ENCODE measurements around the gene PLA2G5. TPM values are rescaled to one million over a fixed set of nuclear protein-coding genes. Genes with fewer than 3 reads are reported as not detected.

PLA2G5 gene
- total RNA-seq, 1 experiment from 2014 or later, result not detected

DNA sequence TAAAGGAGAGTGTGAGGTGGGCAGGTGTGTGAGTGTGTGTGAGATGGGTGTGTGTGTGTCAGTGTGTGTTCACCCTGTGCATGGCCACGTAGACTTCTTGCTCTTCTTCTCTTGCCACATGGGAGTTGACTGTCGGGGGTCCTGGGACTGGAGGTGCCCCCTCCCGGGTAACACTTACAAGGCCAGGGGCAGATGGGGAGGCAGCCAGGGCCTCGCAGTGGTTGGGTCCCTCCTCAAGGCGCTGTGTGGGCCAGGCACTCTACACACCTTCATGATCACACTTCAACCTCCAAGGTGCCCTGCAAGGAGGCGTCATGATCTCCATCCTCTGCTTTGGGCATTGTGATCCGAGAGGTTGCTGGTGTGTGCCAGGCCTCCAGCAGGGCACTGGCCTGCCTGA is 71.5 kb downstream of the PLA2G5 start:
- BruUV-seq (replicated peaks), result no TSS peak
- Histone ChIP-seq H3K36me3 (ENCODE audit: low read depth, low read length) (no peaks in the 10 kb centered on the region), H3K9ac (ENCODE audit: low read length) (no peak overlapping the region), H3K27ac (ENCODE audit: low read length) (no peak overlapping the region), H4K20me1 (ENCODE audit: low read length) (no peaks in the 10 kb centered on the region), H3K4me1 (ENCODE audit: insufficient read depth, low read length) (peaks cover 32% of the 10 kb centered on the region), H3K9me2 (replicated peaks; ENCODE audit: low read length) (no peaks in the 10 kb centered on the region), H3K4me2 (ENCODE audit: low read length) (no peak overlapping the region), H3K27me3 (ENCODE audit: low read length) (no peaks in the 10 kb centered on the region), H3F3A (ENCODE audit: low read length, unreplicated experiment) (no peaks in the 10 kb centered on the region), H2AFZ (ENCODE audit: low read length) (no peak overlapping the region), H3K79me2 (ENCODE audit: low read length) (no peaks in the 10 kb centered on the region), H3K4me3 (ENCODE audit: low read length) (no peak overlapping the region), H3K9me3 (ENCODE audit: low read length) (no peaks in the 10 kb centered on the region)
- ATAC-seq (no peak), DNase-seq (no peak)
- TF ChIP-seq EZH2phosphoT487 (IDR thresholded peaks at IDR 0.05; ENCODE audit: borderline replicate concordance, low read length), result no peak
- no peak for TF ChIP-seq EZH2 (IDR thresholded peaks at IDR 0.05; ENCODE audit: low read length, unreplicated experiment)
- TF ChIP-seq CTCF (conservative IDR thresholded peaks at IDR 0.05; ENCODE audit: low read depth, low read length), result no peak
- CTCF ChIA-PET, result no interaction called here
- intact Hi-C loops (cut with micrococcal nuclease), result no loop called here
- POLR2A ChIA-PET (ENCODE audit: unreplicated experiment), result no interaction called here

Other genes starting within 250 kb of the PLA2G5 start
- 9.7 and 9.9 TPM in 2 replicates for gene OTUD3, start 187.8 kb upstream of the PLA2G5 start, total RNA-seq (2014; rRNA removed)
- gene PLA2G2E, start 146.6 kb upstream of the PLA2G5 start, total RNA-seq (2014; rRNA removed), result not detected in 2 replicates
- gene PLA2G2A, start 90.6 kb upstream of the PLA2G5 start, total RNA-seq (2014; rRNA removed), result not detected in 2 replicates
- gene PLA2G2D, start 49.3 kb downstream of the PLA2G5 start, total RNA-seq (2014; rRNA removed), result not detected in 2 replicates
- 0.18 TPM in 1 of 2 replicates, not detected in the other for gene PLA2G2F, start 69.1 kb downstream of the PLA2G5 start, total RNA-seq (2014; rRNA removed)
- gene UBXN10, start 115.9 kb downstream of the PLA2G5 start, total RNA-seq (2014; rRNA removed), result 0.12 TPM in 1 of 2 replicates, not detected in the other
- 0.12 TPM in 1 of 2 replicates, not detected in the other for gene PLA2G2C, start 116.3 kb downstream of the PLA2G5 start, total RNA-seq (2014; rRNA removed)
- not detected in 2 replicates for gene VWA5B1, start 220.7 kb downstream of the PLA2G5 start, total RNA-seq (2014; rRNA removed)